GM12874 (cell line): ENCODE results near the gene FKBP10.

Source experiments
- TF ChIP-seq, protein P1 (sequence below): IDR thresholded peaks from 2 replicates; pipeline ENCODE4 v1.5.1; 2011; ENCODE audit warnings: low read depth, mild to moderate bottlenecking, control low read depth, low read length, moderate library complexity; ENCODE audit not compliant: insufficient read depth

The FKBP10 gene, protein sequence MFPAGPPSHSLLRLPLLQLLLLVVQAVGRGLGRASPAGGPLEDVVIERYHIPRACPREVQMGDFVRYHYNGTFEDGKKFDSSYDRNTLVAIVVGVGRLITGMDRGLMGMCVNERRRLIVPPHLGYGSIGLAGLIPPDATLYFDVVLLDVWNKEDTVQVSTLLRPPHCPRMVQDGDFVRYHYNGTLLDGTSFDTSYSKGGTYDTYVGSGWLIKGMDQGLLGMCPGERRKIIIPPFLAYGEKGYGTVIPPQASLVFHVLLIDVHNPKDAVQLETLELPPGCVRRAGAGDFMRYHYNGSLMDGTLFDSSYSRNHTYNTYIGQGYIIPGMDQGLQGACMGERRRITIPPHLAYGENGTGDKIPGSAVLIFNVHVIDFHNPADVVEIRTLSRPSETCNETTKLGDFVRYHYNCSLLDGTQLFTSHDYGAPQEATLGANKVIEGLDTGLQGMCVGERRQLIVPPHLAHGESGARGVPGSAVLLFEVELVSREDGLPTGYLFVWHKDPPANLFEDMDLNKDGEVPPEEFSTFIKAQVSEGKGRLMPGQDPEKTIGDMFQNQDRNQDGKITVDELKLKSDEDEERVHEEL

DNA sequence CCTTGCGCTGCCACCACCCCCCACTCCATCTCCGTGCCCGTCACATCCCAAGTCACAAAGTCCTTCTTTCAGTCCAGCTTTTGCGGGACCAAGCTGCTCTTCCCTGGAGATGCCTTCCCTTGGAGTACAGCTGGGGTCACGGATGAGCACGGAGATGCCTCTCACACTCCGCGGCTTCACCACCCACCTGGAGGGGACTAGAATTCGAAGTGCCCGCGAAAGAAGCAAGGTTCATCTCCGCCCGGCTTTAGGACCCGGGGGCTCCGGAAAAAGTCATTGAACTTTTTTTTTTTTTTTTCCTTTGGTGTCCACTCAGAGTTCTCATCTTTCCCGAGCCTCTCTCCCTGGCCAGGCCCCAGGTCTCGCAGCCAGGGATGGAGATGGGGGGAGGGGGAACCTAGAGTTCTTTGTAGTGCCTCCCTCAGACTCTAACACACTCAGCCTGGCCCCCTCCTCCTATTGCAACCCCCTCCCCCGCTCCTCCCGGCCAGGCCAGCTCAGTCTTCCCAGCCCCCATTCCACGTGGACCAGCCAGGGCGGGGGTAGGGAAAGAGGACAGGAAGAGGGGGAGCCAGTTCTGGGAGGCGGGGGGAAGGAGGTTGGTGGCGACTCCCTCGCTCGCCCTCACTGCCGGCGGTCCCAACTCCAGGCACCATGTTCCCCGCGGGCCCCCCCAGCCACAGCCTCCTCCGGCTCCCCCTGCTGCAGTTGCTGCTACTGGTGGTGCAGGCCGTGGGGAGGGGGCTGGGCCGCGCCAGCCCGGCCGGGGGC is at the start of gene FKBP10:
FKBP10 (plus strand) TSS at position 624 of the 771 bp plus-strand sequence; CDS start at position 655, 31 bp downstream.
- TF ChIP-seq, protein P1, sequence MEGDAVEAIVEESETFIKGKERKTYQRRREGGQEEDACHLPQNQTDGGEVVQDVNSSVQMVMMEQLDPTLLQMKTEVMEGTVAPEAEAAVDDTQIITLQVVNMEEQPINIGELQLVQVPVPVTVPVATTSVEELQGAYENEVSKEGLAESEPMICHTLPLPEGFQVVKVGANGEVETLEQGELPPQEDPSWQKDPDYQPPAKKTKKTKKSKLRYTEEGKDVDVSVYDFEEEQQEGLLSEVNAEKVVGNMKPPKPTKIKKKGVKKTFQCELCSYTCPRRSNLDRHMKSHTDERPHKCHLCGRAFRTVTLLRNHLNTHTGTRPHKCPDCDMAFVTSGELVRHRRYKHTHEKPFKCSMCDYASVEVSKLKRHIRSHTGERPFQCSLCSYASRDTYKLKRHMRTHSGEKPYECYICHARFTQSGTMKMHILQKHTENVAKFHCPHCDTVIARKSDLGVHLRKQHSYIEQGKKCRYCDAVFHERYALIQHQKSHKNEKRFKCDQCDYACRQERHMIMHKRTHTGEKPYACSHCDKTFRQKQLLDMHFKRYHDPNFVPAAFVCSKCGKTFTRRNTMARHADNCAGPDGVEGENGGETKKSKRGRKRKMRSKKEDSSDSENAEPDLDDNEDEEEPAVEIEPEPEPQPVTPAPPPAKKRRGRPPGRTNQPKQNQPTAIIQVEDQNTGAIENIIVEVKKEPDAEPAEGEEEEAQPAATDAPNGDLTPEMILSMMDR, result no peak

DNA sequence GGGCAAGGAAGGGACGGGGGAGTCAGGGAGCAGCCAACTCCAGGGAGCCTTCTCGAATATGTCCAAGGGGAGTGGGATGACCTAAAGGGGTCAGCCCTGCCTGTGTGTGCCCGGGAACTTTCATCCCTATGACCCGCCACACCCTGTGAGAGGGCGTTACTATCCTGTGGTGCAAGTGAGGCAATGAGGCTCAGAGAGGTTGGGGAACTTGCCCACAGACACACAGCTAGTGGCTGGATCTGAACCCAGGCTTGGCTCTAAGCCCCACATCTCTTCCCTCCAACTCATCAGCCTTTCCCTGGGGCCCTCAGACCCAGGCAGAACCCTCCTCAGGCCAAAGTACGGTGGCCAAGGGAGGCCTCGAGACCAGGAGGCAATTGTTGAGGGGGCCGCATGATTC is 49.5 kb upstream of the FKBP10 start:
- TF ChIP-seq, protein P1, result no peak

DNA sequence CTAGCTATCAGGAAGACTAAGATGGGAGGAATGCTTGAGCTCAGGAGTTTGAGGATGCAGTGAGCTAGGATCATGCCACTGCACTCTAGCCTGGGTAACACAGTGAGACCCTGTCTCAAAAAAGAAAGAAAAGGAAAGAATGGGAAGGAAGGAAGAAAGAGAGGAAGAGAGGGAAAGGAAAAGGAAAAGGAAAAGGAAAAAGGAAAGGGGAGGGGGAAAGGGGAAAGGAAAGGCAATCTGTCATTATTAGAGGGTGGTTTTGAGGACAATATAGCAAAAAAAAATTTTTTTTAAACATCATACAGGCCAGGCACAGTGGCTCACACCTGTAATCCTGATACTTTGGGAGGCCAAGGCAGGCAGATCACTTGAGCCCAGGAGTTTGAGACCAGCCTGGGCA is 46.7 kb upstream of the FKBP10 start:
- TF ChIP-seq, protein P1, result no peak

DNA sequence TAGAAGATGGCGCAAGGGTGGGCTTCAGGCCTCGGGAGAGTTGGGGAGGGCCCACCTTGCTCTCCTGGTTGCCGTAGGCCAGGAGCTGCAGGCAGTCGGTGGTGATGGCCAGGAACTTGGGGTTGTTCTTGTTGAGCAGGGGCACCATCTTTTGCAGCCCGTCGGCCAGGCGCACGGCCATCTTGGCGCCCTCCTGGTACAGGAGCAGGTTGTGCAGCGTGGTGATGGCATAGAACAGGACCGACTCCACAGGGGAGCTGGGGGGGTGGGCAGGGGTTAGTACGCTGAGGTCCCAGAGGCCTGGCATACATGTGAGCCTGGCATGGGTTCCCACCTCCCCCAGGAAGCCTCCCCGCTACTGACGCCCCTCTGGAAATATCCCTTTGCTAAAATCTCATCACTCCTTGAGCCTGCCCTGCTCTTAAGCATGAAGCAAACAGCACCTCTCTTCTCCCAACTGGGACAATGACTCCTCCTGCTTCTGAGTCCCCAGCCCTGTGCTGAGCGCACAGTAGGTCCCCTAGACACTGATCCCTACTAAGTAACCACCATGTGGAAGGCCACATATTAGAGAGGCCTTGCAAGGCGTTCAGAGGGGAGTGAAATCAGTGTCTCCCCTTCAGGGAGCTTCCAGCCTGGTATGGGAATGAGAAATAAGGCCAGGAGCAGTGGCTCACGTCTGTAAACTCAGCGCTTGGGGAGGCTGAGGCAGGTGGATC is 45.3 kb upstream of the FKBP10 start:
- TF ChIP-seq, protein P1, result no peak

DNA sequence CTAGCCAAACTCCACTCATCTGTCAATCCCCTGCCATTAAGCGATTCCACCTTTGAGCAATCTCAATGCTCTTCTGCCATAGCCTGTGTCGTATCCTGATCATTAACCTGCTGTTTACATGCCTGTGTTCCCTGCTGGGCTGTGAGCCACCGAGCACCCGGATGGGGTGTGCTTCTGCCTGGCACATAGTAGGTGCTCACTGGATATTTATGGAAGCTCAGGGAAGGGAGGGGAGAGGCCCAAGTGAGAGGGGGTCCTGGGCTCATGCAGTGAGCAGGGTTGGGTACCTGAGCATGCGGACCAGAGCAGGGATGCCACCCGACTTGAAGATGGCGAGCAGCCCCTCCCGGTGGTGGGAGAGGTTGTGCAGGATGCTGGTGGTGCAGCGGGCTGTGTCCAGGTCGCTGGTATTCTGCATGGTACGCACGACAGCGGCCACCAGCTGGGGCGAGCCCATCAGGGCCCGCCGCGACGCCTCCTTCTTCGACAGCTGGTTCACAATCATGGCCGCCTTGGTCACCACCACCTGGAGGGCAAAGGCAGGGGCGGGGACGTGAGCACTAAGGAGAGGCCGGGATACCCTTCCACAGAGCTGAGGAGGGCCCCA is 44.0 kb upstream of the FKBP10 start:
- TF ChIP-seq, protein P1, result no peak

DNA sequence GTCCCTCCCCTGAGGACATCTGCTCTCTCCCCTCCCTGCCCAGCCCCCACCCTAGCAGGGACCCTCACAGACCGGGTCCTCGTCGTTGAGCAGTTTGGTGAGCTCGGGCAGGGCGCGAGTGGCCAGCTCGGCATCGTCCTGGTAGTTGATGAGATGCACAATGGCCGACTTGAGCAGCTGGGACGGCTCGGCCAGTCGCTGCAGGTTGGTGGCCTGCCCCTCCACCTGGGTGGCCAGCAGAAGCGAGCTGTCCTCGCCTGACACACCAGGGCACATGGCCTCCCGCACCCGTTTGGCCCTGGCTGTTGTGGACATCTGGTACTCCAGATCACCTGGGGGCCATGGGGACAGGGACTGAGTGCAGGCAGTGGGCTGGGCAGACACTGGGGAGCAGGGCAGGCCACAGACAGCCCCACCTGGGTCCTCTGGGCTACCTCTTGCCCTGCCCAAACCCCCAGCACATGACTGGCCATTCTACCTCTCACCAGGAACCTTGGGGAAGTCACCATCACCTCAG is 43.4 kb upstream of the FKBP10 start:
- TF ChIP-seq, protein P1, result no peak
